OCI-LY7 (cell line): ENCODE data around the gene CASP2. TPM values are rescaled to one million over a fixed set of nuclear protein-coding genes. Genes with fewer than 3 reads are reported as not detected.

Experiments used
- BruUV-seq: library from RNA; stranded (reverse); fragments of 400-500 nt; replicated peaks from 2 replicates; lab custom pipeline; 2021; lab: Mats Ljungman, UMichigan
- CTCF ChIA-PET: fragments of 300-600 bp; sonication (Branson Sonifier 250); formaldehyde crosslinking; loops from one replicate; lab custom pipeline; 2022; ENCODE audit warnings: antibody characterized with exemption; ENCODE audit not compliant: unreplicated experiment; lab: Charles Lee
- POLR2A ChIA-PET: fragments of 300-600 bp; sonication (Branson Sonifier 250); formaldehyde crosslinking; loops from one replicate; lab custom pipeline; 2022; ENCODE audit warnings: antibody characterized with exemption; lab: Charles Lee
- DNase-seq: peaks from one replicate; pipeline ENCODE4 v3.0.0-alpha.2; 2015; ENCODE audit warnings: low spot score
- H2AFZ ChIP-seq: fragments of 200-600 bp; sonication (generic), shearing (Covaris generic); 2 replicates; pipeline ENCODE4 v1.6.1; 2014; ENCODE audit warnings: mild to moderate bottlenecking, antibody characterized with exemption, low read length, moderate library complexity
- H3K27ac ChIP-seq: fragments of 200-600 bp; sonication (generic); 2 replicates; pipeline ENCODE4 v1.5.1; 2014; ENCODE audit warnings: mixed run types, low read depth, mild to moderate bottlenecking, moderate library complexity, low read length, inconsistent platforms; ENCODE audit not compliant: poor library complexity, severe bottlenecking
- H3K36me3 ChIP-seq: fragments of 200-600 bp; sonication (generic); 2 replicates; pipeline ENCODE4 v1.6.1; 2014; ENCODE audit warnings: mild to moderate bottlenecking, antibody characterized with exemption, low read length, moderate library complexity, mixed read lengths; ENCODE audit not compliant: insufficient read depth
- H3K4me1 ChIP-seq: fragments of 200-600 bp; sonication (generic); 2 replicates; pipeline ENCODE4 v1.5.1; 2014; ENCODE audit warnings: mild to moderate bottlenecking, low read length; ENCODE audit not compliant: insufficient read depth, poor library complexity, severe bottlenecking
- H3K4me2 ChIP-seq: fragments of 200-600 bp; sonication (generic); 2 replicates; pipeline ENCODE4 v1.6.1; 2014; ENCODE audit warnings: mild to moderate bottlenecking, low read length
- H3K4me3 ChIP-seq: fragments of 200-600 bp; sonication (generic); 2 replicates; pipeline ENCODE4 v1.5.1; 2014; ENCODE audit warnings: mild to moderate bottlenecking, low read depth, low read length; ENCODE audit not compliant: poor library complexity, severe bottlenecking
- H3K79me2 ChIP-seq: fragments of 200-600 bp; sonication (generic); 2 replicates; pipeline ENCODE4 v1.6.1; 2016; ENCODE audit warnings: low read depth, mild to moderate bottlenecking, low read length, moderate library complexity, mixed read lengths; ENCODE audit not compliant: insufficient read depth
- H3K9me2 ChIP-seq: fragments of 200-600 bp; sonication (generic); 2 replicates; pipeline ENCODE4 v1.6.1; 2016; ENCODE audit warnings: mild to moderate bottlenecking, low read length, mixed read lengths; ENCODE audit not compliant: insufficient read depth
- H3K9me3 ChIP-seq: fragments of 200-600 bp; sonication (generic); 2 replicates; pipeline ENCODE4 v1.6.1; 2014; ENCODE audit warnings: mild to moderate bottlenecking, mixed run types, low read length, mixed read lengths
- H4K20me1 ChIP-seq: fragments of 200-600 bp; sonication (generic); 2 replicates; pipeline ENCODE4 v1.6.1; 2014; ENCODE audit warnings: mild to moderate bottlenecking, antibody characterized with exemption, low read length, moderate library complexity, mixed read lengths; ENCODE audit not compliant: insufficient read depth
- CTCF ChIP-seq: fragments of 200-600 bp; sonication (generic); conservative IDR thresholded peaks from 2 replicates; pipeline ENCODE4 v1.5.1; 2014; ENCODE audit warnings: mild to moderate bottlenecking, antibody characterized with exemption, low read length, moderate library complexity, mixed read lengths
- EZH2phosphoT487 ChIP-seq: fragments of 200-600 bp; sonication (generic); IDR thresholded peaks from 2 replicates; pipeline ENCODE4 v1.6.1; 2018; ENCODE audit warnings: low read depth, borderline replicate concordance, mild to moderate bottlenecking, mixed run types, antibody characterized with exemption, low read length, moderate library complexity, mixed read lengths
- intact Hi-C: fragments of 100-400 bp; cut with micrococcal nuclease; formaldehyde crosslinking; loops from one replicate; pipeline ENCODE4 v1.10.0; 2022; ENCODE audit not compliant: unreplicated experiment
- small RNA-seq: library from RNA; depleted of rRNA; stranded (forward); fragments of <200 nt; gene quantifications from one replicate; pipeline ENCODE3, GENCODE V24; 2014
- total RNA-seq, 2 experiments: library from RNA; depleted of rRNA in 1 of 2; stranded (reverse); fragments of >200 nt in 1 of 2; shearing (Covaris generic) in 1 of 2; gene quantifications; 2 replicates each; pipeline ENCODE4 v1.2.3, GENCODE V29; 2014 to 2022

CASP2 gene
- total RNA-seq, 2 experiments from 2014 or later, result 27.2 to 61.6 TPM

- DNase-seq, result no peak
- H3K79me2 ChIP-seq, result no peaks in the 10 kb centered on the region
- no TSS peak for BruUV-seq
- no peak overlapping the region for H2AFZ ChIP-seq
- intact Hi-C loops, result no loop called here
- no peak overlapping the region for H3K4me3 ChIP-seq
- ChIA-PET CTCF (no interaction called here), POLR2A (no interaction called here)
- H3K36me3 ChIP-seq, result no peaks in the 10 kb centered on the region
- no peaks in the 10 kb centered on the region for H3K9me3 ChIP-seq
- TF ChIP-seq EZH2phosphoT487, result no peak
- no peak for TF ChIP-seq CTCF
- H3K4me1 ChIP-seq, result no peaks in the 10 kb centered on the region
- H3K9me2 ChIP-seq, result no peaks in the 10 kb centered on the region
- H3K4me2 ChIP-seq, result no peak overlapping the region
- no peak overlapping the region for H3K27ac ChIP-seq
- no peaks in the 10 kb centered on the region for H4K20me1 ChIP-seq
Measured at GRCh38 chr7:143356414-143357050, 68.4 kb downstream of the CASP2 start.

Small RNAs within 50 kb of the gene (small RNA-seq; reads per million reads assigned to genes)
- not detected for gene RN7SL481P
- gene RN7SL535P, result not detected

Other genes starting within 250 kb of the CASP2 start
- not detected in 2 replicates for gene OR6V1, start 236.0 kb upstream of the CASP2 start, total RNA-seq (2014; rRNA removed; shearing (Covaris generic))
- not detected in 2 replicates for gene OR6V1, start 236.0 kb upstream of the CASP2 start, total RNA-seq (2022)
- not detected in 2 replicates for gene PIP, start 156.3 kb upstream of the CASP2 start, total RNA-seq (2014; rRNA removed; shearing (Covaris generic))
- not detected in 2 replicates for gene PIP, start 156.3 kb upstream of the CASP2 start, total RNA-seq (2022)
- gene TAS2R39, start 104.9 kb upstream of the CASP2 start, total RNA-seq (2014; rRNA removed; shearing (Covaris generic)), result not detected in 2 replicates
- not detected in 2 replicates for gene TAS2R39, start 104.9 kb upstream of the CASP2 start, total RNA-seq (2022)
- not detected in 2 replicates for gene TAS2R40, start 66.3 kb upstream of the CASP2 start, total RNA-seq (2014; rRNA removed; shearing (Covaris generic))
- gene TAS2R40, start 66.3 kb upstream of the CASP2 start, total RNA-seq (2022), result not detected in 2 replicates
- gene GSTK1, start 24.9 kb upstream of the CASP2 start, total RNA-seq (2014; rRNA removed; shearing (Covaris generic)), result 37.8 and 39.4 TPM in 2 replicates
- gene GSTK1, start 24.9 kb upstream of the CASP2 start, total RNA-seq (2022), result 41.6 and 44.5 TPM in 2 replicates
- not detected in 2 replicates for gene TMEM139, start 3.4 kb upstream of the CASP2 start, total RNA-seq (2014; rRNA removed; shearing (Covaris generic))
- 0.46 and 0.48 TPM in 2 replicates for gene TMEM139, start 3.4 kb upstream of the CASP2 start, total RNA-seq (2022)
- not detected in 2 replicates for gene CLCN1, start 27.8 kb downstream of the CASP2 start, total RNA-seq (2014; rRNA removed; shearing (Covaris generic))
- not detected in 2 replicates for gene CLCN1, start 27.8 kb downstream of the CASP2 start, total RNA-seq (2022)
- gene FAM131B, start 74.4 kb downstream of the CASP2 start, total RNA-seq (2014; rRNA removed; shearing (Covaris generic)), result not detected in 2 replicates
- gene FAM131B, start 74.4 kb downstream of the CASP2 start, total RNA-seq (2022), result not detected in 2 replicates
- 0.31 and 0.44 TPM in 2 replicates for gene ZYX, start 93.0 kb downstream of the CASP2 start, total RNA-seq (2014; rRNA removed; shearing (Covaris generic))
- gene ZYX, start 93.0 kb downstream of the CASP2 start, total RNA-seq (2022), result 2.8 and 4.2 TPM in 2 replicates
- not detected in 2 replicates for gene EPHA1, start 120.5 kb downstream of the CASP2 start, total RNA-seq (2014; rRNA removed; shearing (Covaris generic))
- gene EPHA1, start 120.5 kb downstream of the CASP2 start, total RNA-seq (2022), result not detected in 2 replicates
- gene TAS2R60, start 155.1 kb downstream of the CASP2 start, total RNA-seq (2014; rRNA removed; shearing (Covaris generic)), result not detected in 2 replicates
- gene TAS2R60, start 155.1 kb downstream of the CASP2 start, total RNA-seq (2022), result not detected in 2 replicates
- not detected in 2 replicates for gene TAS2R41, start 189.5 kb downstream of the CASP2 start, total RNA-seq (2014; rRNA removed; shearing (Covaris generic))
- not detected in 2 replicates for gene TAS2R41, start 189.5 kb downstream of the CASP2 start, total RNA-seq (2022)